Choroid plexus epithelial cell (primary cell): Measurements from ENCODE around the gene MRPS27.

ENCODE experiments used
- DNase-seq: peaks from one replicate; pipeline ENCODE4 v3.0.0-alpha.2; 2010; ENCODE audit warnings: low read depth
- H3K4me3 ChIP-seq: 2 replicates; pipeline ENCODE4 v1.5.1; 2011; ENCODE audit warnings: low read depth, mild to moderate bottlenecking, control low read depth, low read length, moderate library complexity
- CTCF ChIP-seq: conservative IDR thresholded peaks from 2 replicates; pipeline ENCODE4 v1.5.1; 2011; ENCODE audit warnings: low read depth, mild to moderate bottlenecking, control low read depth, inconsistent platforms, low read length, moderate library complexity

MRPS27 gene

GRCh38 chr5:72233835-72234234 is 86.2 kb downstream of the MRPS27 start:
- no peak for TF ChIP-seq CTCF
- no peak for DNase-seq
- no peak overlapping the region for H3K4me3 ChIP-seq

- TF ChIP-seq CTCF = no peak
- no peak overlapping the region for H3K4me3 ChIP-seq
- no peak for DNase-seq
Observed at GRCh38 chr5:72232838-72233237, 87.2 kb downstream of the MRPS27 start.

- no peak overlapping the region for H3K4me3 ChIP-seq
- peak; percentile 67 for DNase-seq
- no peak for TF ChIP-seq CTCF
Observed at GRCh38 chr5:72231991-72232703, 87.9 kb downstream of the MRPS27 start.

GRCh38 chr5:72228960-72229359 is 91.1 kb downstream of the MRPS27 start:
- TF ChIP-seq CTCF = no peak
- no peak overlapping the region for H3K4me3 ChIP-seq
- DNase-seq = no peak

GRCh38 chr5:72226950-72227349 is 93.1 kb downstream of the MRPS27 start:
- TF ChIP-seq CTCF = no peak
- no peak overlapping the region for H3K4me3 ChIP-seq
- no peak for DNase-seq

GRCh38 chr5:72225741-72226140 is 94.3 kb downstream of the MRPS27 start:
- no peak for TF ChIP-seq CTCF
- no peak for DNase-seq

GRCh38 chr5:72224946-72225463 is 95.0 kb downstream of the MRPS27 start:
- no peak overlapping the region for H3K4me3 ChIP-seq
- peak; percentile 82 for DNase-seq
- no peak for TF ChIP-seq CTCF

More at GRCh38 chr5:72225741-72226140, 94.3 kb downstream of the MRPS27 start:
- no peak overlapping the region for H3K4me3 ChIP-seq
